Bronchial epithelial cell (primary cell): ENCODE data around the gene PLPP7. TPM values are rescaled to one million over a fixed set of nuclear protein-coding genes. Genes with fewer than 3 reads are reported as not detected.

Experiments used
- DNase-seq: peaks from one replicate; pipeline ENCODE4 v3.0.0-alpha.2; 2010; ENCODE audit warnings: low read depth
- FAIRE-seq: peaks from 2 replicates; lab custom pipeline; 2011; peaks lifted over from hg19 to GRCh38; lab: Jason Lieb, UNC
- H3K27me3 ChIP-seq: 2 replicates; pipeline ENCODE4 v1.5.1; 2011; ENCODE audit warnings: low read length; ENCODE audit not compliant: control insufficient read depth, insufficient read depth
- H3K36me3 ChIP-seq: 2 replicates; pipeline ENCODE4 v1.5.1; 2011; ENCODE audit warnings: low read length; ENCODE audit not compliant: control insufficient read depth, insufficient read depth
- H3K4me3 ChIP-seq: 2 replicates; pipeline ENCODE4 v1.5.1; 2011; ENCODE audit warnings: mild to moderate bottlenecking, low read depth, low read length, control low read depth
- CTCF ChIP-seq: IDR thresholded peaks from 2 replicates; pipeline ENCODE4 v1.5.1; 2011; ENCODE audit warnings: mild to moderate bottlenecking, moderate library complexity, low read length, control low read depth, inconsistent platforms; ENCODE audit not compliant: insufficient read depth, severe bottlenecking
- total RNA-seq: library from RNA; depleted of rRNA; stranded (reverse); fragments of >200 nt; gene quantifications from 2 replicates; pipeline ENCODE4 v1.2.1, GENCODE V29; 2014

The PLPP7 gene
- total RNA-seq, 1 donor from 2014 or later: not detected

- H3K4me3 ChIP-seq: no peak overlapping the region
- peaks cover 2% of the 10 kb centered on the region for H3K27me3 ChIP-seq
- no peak for TF ChIP-seq CTCF
- no peak for DNase-seq
- no peaks in the 10 kb centered on the region for H3K36me3 ChIP-seq
- FAIRE-seq: no peak
Measured at GRCh38 chr9:131291795-131292315, 2.3 kb downstream of the PLPP7 start.

- no peak for DNase-seq
- no peak for FAIRE-seq
- no peaks in the 10 kb centered on the region for H3K36me3 ChIP-seq
- TF ChIP-seq CTCF: no peak
- peaks cover 2% of the 10 kb centered on the region for H3K27me3 ChIP-seq
- H3K4me3 ChIP-seq: no peak overlapping the region
Measured at GRCh38 chr9:131292937-131293336, 3.4 kb downstream of the PLPP7 start.

- Histone ChIP-seq H3K36me3 (no peaks in the 10 kb centered on the region), H3K27me3 (no peaks in the 10 kb centered on the region), H3K4me3 (no peak overlapping the region)
- FAIRE-seq: no peak
- no peak for TF ChIP-seq CTCF
- DNase-seq: no peak
Measured at GRCh38 chr9:131296460-131296859, 6.9 kb downstream of the PLPP7 start.

GRCh38 chr9:131296906-131297500, 7.5 kb downstream of the PLPP7 start:
- no peak for TF ChIP-seq CTCF
- FAIRE-seq: no peak
- no peaks in the 10 kb centered on the region for H3K27me3 ChIP-seq

GRCh38 chr9:131297903-131298302, 8.4 kb downstream of the PLPP7 start:
- H3K4me3 ChIP-seq: no peak overlapping the region
- FAIRE-seq: no peak
- no peak for DNase-seq
- peaks cover 2% of the 10 kb centered on the region for H3K27me3 ChIP-seq
- no peak for TF ChIP-seq CTCF
- no peaks in the 10 kb centered on the region for H3K36me3 ChIP-seq

More at GRCh38 chr9:131296906-131297500, 7.5 kb downstream of the PLPP7 start:
- DNase-seq: no peak
- H3K4me3 ChIP-seq: no peak overlapping the region
- no peaks in the 10 kb centered on the region for H3K36me3 ChIP-seq

- DNase-seq (no peak), FAIRE-seq (no peak)
- Histone ChIP-seq H3K36me3 (no peaks in the 10 kb centered on the region), H3K4me3 (no peak overlapping the region), H3K27me3 (peaks cover 2% of the 10 kb centered on the region)
- TF ChIP-seq CTCF: no peak
Measured at GRCh38 chr9:131298341-131298740, 8.8 kb downstream of the PLPP7 start.
